NB4 (cell line): ENCODE data around the gene HFE.

Source experiments
- MAX ChIP-seq: IDR thresholded peaks from 2 replicates; pipeline ENCODE4 v1.6.1; 2011; ENCODE audit warnings: low read depth, low read length
- POLR2A ChIP-seq: IDR thresholded peaks from 2 replicates; pipeline ENCODE4 v1.6.1; 2011; ENCODE audit warnings: mild to moderate bottlenecking; ENCODE audit not compliant: insufficient read length; ENCODE audit errors: extremely low read depth
- TF ChIP-seq, protein P1 (sequence below): IDR thresholded peaks from one replicate; pipeline ENCODE4 v1.5.1; 2012; ENCODE audit warnings: low read depth, low read length

DNA sequence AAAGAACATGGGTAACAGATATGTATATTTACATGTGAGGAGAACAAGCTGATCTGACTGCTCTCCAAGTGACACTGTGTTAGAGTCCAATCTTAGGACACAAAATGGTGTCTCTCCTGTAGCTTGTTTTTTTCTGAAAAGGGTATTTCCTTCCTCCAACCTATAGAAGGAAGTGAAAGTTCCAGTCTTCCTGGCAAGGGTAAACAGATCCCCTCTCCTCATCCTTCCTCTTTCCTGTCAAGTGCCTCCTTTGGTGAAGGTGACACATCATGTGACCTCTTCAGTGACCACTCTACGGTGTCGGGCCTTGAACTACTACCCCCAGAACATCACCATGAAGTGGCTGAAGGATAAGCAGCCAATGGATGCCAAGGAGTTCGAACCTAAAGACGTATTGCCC lies 5.2 kb downstream of the HFE start:
- TF ChIP-seq, protein P1, sequence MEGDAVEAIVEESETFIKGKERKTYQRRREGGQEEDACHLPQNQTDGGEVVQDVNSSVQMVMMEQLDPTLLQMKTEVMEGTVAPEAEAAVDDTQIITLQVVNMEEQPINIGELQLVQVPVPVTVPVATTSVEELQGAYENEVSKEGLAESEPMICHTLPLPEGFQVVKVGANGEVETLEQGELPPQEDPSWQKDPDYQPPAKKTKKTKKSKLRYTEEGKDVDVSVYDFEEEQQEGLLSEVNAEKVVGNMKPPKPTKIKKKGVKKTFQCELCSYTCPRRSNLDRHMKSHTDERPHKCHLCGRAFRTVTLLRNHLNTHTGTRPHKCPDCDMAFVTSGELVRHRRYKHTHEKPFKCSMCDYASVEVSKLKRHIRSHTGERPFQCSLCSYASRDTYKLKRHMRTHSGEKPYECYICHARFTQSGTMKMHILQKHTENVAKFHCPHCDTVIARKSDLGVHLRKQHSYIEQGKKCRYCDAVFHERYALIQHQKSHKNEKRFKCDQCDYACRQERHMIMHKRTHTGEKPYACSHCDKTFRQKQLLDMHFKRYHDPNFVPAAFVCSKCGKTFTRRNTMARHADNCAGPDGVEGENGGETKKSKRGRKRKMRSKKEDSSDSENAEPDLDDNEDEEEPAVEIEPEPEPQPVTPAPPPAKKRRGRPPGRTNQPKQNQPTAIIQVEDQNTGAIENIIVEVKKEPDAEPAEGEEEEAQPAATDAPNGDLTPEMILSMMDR: no peak
- TF ChIP-seq POLR2A (no peak), MAX (no peak)
